NCI-H2029 (cell line): Measurements from ENCODE around the gene WSCD1.

Experiments
- DNase-seq: peaks from one replicate; lab custom pipeline; 2025; lab: John Stamatoyannopoulos, UW

WSCD1 gene

GRCh38 chr17:6061290-6061689 lies 8.9 kb upstream of the WSCD1 start:
- no peak for DNase-seq

DNA sequence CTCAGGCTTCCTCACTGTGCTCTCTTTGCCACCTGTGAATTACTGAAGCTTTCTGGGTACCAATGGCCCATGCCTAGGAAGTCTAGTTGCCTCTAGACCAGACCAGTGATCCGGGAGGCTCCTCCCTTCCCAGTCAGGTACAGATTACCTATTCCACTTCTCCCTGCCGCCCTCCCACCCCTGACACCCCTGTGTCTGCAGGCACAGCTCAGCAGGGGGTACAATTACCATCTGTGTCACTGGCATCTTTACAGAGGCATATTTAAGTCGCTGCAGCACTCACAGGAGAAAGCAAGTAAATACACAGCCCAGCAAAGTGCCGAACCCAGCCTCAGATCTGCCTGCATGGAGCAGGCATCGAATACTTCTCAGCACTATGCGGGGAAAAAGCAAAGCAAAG lies 5.3 kb upstream of the WSCD1 start:
- DNase-seq, result no peak

- DNase-seq, result no peak
Observed at GRCh38 chr17:6065351-6065750, 4.8 kb upstream of the WSCD1 start.

- DNase-seq, result no peak
Observed at GRCh38 chr17:6066183-6066948, 3.8 kb upstream of the WSCD1 start.

DNA sequence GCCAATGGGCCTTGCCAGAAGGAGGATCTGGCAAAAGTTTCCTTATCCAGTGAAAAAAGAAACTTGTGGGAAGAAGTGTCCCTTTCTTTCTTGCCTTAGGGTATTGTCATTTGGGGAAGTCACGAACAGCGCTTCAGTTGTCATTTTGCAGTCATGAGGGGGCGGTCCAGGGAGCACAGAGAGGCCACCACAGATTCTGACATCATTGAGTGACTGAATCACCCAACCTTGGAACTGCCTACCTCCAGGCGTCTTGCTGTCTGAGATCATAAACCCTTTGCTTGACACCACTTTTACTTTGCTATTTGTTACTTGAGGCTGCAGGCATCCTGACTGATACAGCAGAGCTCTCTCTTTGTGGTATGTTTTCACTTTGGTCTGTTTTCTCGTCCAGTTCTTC lies 3.1 kb upstream of the WSCD1 start:
- DNase-seq, result no peak

GRCh38 chr17:6070430-6070912 lies 292 bp downstream of the WSCD1 start:
- no peak for DNase-seq

GRCh38 chr17:6070913-6071511 lies 833 bp downstream of the WSCD1 start:
- no peak for DNase-seq

- no peak for DNase-seq
Observed at GRCh38 chr17:6071528-6072065, 1.4 kb downstream of the WSCD1 start.

DNA sequence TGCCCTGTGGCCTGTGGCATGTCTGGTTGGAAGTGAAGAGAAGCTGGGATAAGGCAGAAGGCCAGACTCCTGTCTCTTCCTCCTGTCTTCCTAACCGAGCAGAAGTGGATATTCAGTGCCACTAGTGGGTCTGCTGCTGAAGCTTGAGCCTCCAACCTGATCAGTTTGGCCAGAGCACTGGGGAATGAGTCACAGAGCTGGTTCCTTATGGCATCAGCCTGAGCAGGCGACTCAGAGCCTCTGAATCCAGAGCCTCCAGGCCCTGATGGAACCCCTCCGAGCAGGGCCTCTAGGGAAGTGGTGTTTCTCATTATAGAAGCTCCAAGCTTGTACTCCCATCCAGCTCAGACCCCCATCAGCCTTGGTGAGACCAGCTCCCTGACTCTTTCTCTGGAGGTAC lies 2.0 kb downstream of the WSCD1 start:
- DNase-seq, result no peak

DNA sequence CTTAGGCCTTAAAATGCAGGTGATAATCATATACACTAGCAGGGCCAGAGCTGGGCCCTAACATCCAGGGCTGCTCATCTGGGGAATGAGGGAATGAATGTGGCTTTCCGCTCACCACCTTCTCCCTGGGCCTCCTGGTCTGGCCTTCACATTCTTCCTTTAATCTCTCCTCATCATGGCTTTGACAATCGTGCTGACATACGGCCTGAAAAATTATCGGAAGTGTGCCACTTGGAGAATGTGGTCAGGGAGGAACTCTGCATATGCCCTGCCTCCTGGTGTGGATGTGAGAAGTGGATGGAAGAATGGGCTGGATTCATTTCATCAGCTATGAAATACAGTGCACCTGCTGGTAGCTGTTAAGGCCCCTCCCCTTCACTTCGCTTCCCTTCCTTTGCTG lies 2.4 kb downstream of the WSCD1 start:
- DNase-seq, result no peak

GRCh38 chr17:6073620-6074019 lies 3.4 kb downstream of the WSCD1 start:
- DNase-seq, result no peak

GRCh38 chr17:6075050-6075449 lies 4.9 kb downstream of the WSCD1 start:
- no peak for DNase-seq

DNA sequence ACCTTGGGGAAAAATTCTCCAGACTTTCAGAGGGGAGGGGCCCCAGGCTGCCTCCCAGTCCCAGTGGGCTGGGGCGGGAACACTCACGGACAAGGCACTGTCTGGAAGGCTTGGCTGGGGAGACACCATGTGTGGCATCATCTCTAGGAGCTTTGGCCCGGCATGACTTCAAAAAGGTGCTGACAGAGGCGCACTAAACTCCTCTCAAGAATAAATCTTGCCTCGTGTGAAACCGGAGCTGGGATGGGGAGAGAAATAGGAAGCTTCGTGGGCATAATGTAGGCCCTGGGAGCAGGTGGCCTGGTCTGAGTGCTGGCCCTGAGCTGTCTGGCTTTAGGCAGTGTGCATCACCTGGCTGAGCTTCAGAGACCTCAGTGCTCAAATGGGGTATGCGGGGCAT lies 5.7 kb downstream of the WSCD1 start:
- no peak for DNase-seq

DNA sequence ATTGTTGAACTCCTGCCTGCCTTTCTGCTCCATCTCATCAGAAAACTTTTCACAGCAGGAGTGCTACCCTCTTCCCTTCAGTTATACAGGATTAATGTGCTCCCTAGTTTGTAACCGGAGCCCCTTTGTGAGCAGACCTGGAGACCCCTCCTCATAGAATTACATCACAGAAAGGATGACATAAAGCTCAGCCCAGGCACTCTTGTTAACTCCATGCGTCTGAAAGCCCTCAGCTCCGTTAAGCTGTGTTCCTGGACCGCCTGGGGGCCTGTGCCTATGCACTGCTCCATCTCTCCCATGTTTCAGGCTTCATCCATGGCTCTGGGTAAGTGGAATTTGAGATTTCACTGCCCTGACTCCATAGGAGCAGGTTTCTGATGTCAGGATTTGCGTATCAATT lies 7.6 kb downstream of the WSCD1 start:
- no peak for DNase-seq

DNA sequence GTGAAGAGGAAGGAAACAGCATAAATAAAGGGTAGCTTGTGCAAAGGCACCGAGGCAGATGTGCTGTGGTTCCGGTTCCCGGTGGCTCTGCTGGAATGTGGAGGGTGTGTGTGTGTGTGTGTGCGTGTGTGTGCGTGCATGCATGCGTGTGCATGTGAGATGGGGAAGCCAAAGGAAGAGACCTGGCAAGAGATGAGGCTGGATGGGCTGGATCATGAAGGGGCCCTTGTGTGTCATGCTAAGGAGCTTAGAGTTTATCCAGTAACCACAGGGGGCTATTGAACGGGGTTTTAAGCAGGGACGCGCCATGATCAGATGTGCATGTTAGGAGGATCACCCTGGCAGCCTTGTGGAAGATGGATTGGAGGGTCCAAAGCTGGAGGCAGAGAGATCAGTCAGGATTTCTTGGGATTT lies 8.3 kb downstream of the WSCD1 start:
- DNase-seq, result no peak

DNA sequence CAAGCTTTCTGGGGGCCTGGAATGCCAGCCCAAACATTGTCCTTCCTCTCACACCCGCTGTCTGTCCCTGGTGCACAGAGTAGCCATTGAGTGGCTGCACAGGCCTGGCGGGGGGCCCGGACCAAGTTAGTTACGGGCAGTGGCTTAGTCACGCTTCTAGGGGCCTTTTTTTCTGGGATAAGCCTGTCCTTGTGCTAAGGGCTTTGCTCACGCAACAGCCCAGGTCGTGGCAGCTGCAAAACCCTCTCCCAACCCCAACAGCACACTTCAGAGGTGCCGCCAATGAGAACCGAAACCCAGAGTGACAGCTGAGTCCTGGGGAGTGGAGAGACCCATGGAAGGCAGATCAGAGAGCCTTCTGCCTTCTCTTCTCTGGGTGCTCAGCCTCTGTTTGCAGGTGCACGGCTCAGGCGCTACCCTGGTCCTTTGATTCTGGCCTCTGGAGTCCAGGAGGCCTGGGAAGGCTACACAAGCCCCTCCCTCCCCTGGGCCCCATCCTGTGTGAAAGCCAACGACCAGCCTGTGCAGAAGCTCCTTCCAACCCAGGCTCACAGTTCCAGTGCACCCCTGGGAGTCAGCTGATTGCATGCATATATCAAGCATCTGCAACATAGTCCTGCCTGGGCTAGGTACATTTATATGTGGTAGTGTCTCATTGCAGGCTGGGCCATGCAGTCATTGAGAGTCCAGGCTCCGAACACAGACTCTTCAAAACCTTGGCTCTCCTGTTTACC lies 9.1 kb downstream of the WSCD1 start:
- no peak for DNase-seq

DNA sequence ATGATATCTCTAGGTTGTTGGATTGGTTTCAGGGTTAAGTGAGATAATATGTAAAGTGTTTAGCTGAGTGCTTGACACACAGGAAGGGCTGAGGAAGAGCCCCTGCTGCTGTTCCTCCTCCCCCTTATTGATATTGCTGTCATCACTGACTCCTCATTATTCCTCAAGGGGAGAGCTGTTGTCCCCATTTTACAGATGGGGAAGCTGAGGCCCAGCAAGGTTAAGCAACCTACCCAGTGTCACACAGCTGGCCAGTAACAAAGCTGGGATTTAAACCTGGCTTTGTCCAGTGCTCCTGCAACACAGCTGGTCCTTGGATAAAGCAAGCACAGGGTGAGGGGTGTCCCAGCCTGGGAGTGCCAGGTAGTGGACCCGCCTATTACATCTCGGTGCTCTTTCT lies 9.8 kb downstream of the WSCD1 start:
- no peak for DNase-seq

DNA sequence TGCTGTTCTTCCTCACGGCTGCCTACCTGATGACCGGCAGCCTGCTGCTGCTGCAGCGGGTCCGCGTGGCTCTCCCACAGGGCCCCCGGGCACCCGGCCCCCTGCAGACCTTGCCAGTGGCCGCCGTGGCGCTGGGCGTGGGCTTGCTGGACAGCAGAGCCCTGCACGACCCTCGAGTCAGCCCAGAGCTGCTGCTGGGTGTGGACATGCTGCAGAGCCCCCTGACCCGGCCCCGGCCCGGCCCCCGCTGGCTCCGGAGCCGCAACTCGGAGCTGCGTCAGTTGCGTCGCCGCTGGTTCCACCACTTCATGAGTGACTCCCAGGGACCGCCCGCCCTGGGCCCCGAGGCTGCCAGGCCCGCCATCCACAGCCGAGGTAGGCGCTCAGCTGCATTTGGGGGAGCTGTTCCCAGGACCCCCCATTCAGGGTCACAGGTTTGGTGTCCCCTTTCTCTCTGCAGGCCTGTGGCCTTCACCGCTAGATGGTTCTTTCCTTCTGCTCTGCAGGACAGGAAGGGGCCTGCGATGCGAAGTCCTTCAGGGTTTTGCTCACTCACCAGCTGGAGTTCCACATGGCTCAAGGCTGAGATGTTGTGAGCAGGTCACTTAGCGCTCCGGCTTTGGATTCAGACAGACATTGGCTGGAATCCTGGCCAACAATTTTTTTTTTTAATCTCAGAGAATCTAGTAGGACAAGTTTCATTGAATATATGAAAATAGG lies 10.7 kb downstream of the WSCD1 start:
- DNase-seq, result no peak

- no peak for DNase-seq
Observed at GRCh38 chr17:6082335-6082734, 12.2 kb downstream of the WSCD1 start.

DNA sequence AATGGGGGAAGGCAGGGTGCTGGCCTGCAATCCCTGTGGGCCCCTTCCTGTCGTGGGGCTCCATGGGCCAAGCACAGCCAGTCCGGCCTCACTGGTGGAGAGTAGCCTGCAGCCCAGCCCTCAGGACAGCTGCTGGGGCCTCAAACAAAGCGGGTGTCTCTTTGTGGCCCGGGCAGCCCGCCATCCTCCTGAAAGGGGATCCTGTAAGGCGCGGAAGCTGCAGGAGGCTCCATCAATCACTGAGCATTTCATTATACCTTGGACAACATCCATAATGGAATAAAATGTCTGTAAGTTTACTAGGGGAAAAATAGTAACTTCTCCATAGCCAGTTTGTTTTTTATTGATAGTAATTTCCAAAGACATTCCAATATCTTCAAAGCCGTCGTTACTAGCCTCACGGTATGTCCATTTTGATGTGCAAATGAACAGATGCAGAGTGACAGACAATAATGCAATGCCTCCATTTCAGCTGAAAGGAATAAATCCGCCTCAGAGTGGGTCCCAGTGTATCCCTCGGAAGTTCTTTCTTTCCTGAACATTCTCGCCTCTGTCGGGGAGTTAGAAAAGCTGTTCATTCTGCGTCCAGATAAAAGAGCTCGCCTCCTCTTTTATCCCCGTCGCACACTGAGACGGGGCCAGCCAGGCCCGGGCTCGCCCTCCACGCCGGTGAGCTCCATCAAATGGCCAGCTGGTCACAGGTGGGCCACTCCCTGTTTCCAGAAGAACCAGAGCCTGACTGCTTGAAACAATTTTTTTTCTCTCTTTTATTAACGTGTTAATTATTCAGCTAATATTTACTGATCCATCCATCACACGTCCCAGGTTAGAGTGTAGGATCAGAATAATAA lies 14.4 kb downstream of the WSCD1 start:
- DNase-seq, result no peak

GRCh38 chr17:6085812-6086211 lies 15.6 kb downstream of the WSCD1 start:
- no peak for DNase-seq
